Body of pancreas (tissue), 4 donors: ENCODE measurements around the gene HMG20A. TPM values are rescaled to one million over a fixed set of nuclear protein-coding genes. Genes with fewer than 3 reads are reported as not detected.
A peak's percentile ranks its signal among the peaks of the same experiment; 100 is the strongest.

Source experiments
- ATAC-seq: fragments of 150-250 bp; one replicate; pipeline ENCODE4 v1.9.1; 2016
- DNase-seq, 4 donors: peaks; one replicate each; pipeline ENCODE4 v3.0.0-alpha.2; 2019
- H3K27ac ChIP-seq, 4 donors: fragments of 200-600 bp; sonication (generic); 1 replicate in 3 of 4; 2 replicates in 1 of 4; pipeline versions ENCODE4 v1.5.1 to v1.6.1; 2016 to 2019; ENCODE audit warnings: mild to moderate bottlenecking in 1 of 4, mixed read lengths in 1 of 4, moderate library complexity in 1 of 4
- H3K27me3 ChIP-seq, 2 donors: fragments of 200-600 bp; sonication (generic); one replicate each; pipeline ENCODE4 v1.6.0; 2016; ENCODE audit warnings: mild to moderate bottlenecking in 1 of 2
- H3K36me3 ChIP-seq, 2 donors: fragments of 200-600 bp; sonication (generic); replicated peaks in 1 of 2; 2 replicates each; pipeline ENCODE4 v1.5.1; 2016; ENCODE audit warnings: low read depth in 2 of 2; ENCODE audit not compliant: insufficient read depth in 1 of 2
- H3K4me1 ChIP-seq: fragments of 200-600 bp; sonication (generic); one replicate; pipeline ENCODE4 v1.6.0; 2016
- H3K4me3 ChIP-seq, 2 donors: fragments of 200-600 bp; sonication (generic); 1 replicate in 1 of 2; 2 replicates in 1 of 2; pipeline ENCODE4 v1.5.1; 2016 to 2019
- H3K9me3 ChIP-seq, 3 donors: fragments of 200-600 bp; sonication (generic); 1 replicate in 2 of 3; 2 replicates in 1 of 3; pipeline ENCODE4 v1.5.1; 2016
- POLR2A ChIP-seq, 3 donors: fragments of 450-650 bp; IDR thresholded peaks; one replicate each; pipeline ENCODE4 v1.6.1; 2016; ENCODE audit warnings: antibody characterized with exemption in 3 of 3, mild to moderate bottlenecking in 2 of 3
- WGBS, 2 donors: methylation state at CpG; one replicate each; pipeline ENCODE4 v1.1.5; 2017; 5-methylcytosine and 5-hydroxymethylcytosine counted together
- intact Hi-C: fragments of 100-400 bp; cut with DNase I; formaldehyde crosslinking; loops from one replicate; pipeline ENCODE4 v1.15.1; 2023
- total RNA-seq, 2 donors: library from RNA; depleted of rRNA; stranded (reverse); fragments of >200 nt; gene quantifications; one replicate each; pipeline ENCODE4 v1.1.0, GENCODE V29; 2016
- TF ChIP-seq, protein P1 (sequence below), 7 experiments: fragments of 450-650 bp in 4 of 7; fragments of 200-600 bp in 3 of 7; sonication (generic) in 3 of 7; IDR thresholded peaks; one replicate each; pipeline ENCODE4 v1.5.1; 2016 to 2019; ENCODE audit warnings: antibody characterized with exemption in 7 of 7

The HMG20A gene
- total RNA-seq, 2 donors from 2014 or later = 21.8 to 59.0 TPM

GRCh38 chr15:77495838-77496596 is 75.3 kb downstream of the HMG20A start:
- Histone ChIP-seq H3K9me3 (no peaks in the 10 kb centered on the region), H3K4me1 (peaks cover 33% of the 10 kb centered on the region), H3K27ac (peak overlapping the region; percentile 6 to 80 (median 72)), H3K27me3 (no peaks in the 10 kb centered on the region), H3K36me3 (no peaks in the 10 kb centered on the region), H3K4me3 (no peak overlapping the region)
- no peak for ATAC-seq
- DNase-seq = peak in 1 of 4 donors; percentile 10
- TF ChIP-seq POLR2A (IDR thresholded peaks at IDR 0.05) = no peak
- TF ChIP-seq, protein P1, sequence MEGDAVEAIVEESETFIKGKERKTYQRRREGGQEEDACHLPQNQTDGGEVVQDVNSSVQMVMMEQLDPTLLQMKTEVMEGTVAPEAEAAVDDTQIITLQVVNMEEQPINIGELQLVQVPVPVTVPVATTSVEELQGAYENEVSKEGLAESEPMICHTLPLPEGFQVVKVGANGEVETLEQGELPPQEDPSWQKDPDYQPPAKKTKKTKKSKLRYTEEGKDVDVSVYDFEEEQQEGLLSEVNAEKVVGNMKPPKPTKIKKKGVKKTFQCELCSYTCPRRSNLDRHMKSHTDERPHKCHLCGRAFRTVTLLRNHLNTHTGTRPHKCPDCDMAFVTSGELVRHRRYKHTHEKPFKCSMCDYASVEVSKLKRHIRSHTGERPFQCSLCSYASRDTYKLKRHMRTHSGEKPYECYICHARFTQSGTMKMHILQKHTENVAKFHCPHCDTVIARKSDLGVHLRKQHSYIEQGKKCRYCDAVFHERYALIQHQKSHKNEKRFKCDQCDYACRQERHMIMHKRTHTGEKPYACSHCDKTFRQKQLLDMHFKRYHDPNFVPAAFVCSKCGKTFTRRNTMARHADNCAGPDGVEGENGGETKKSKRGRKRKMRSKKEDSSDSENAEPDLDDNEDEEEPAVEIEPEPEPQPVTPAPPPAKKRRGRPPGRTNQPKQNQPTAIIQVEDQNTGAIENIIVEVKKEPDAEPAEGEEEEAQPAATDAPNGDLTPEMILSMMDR (IDR thresholded peaks at IDR 0.05) = no peak
- 61 to 69% methylated on average over 9 to 10 of the region's 10 CpGs for WGBS, 2 donors
- intact Hi-C loops = no loop called here

GRCh38 chr15:77496715-77497109 is 76.0 kb downstream of the HMG20A start:
- no peaks in the 10 kb centered on the region for H3K27me3 ChIP-seq
- no peaks in the 10 kb centered on the region for H3K36me3 ChIP-seq
- WGBS, 2 donors = 30 to 34% methylated on average over 13 to 16 of the region's 16 CpGs
- DNase-seq = peak; percentile 79 to 82 (median 80)
- peak; percentile 73 for ATAC-seq
- H3K4me1 ChIP-seq = peaks cover 33% of the 10 kb centered on the region
- TF ChIP-seq POLR2A (IDR thresholded peaks at IDR 0.05) = no peak
- TF ChIP-seq, protein P1 (IDR thresholded peaks at IDR 0.05) = peak; percentile 60 to 89 (median 80)
- intact Hi-C loops = no loop called here
- H3K4me3 ChIP-seq = no peak overlapping the region
- H3K9me3 ChIP-seq = no peaks in the 10 kb centered on the region
- H3K27ac ChIP-seq = peak overlapping the region; percentile 11 to 80 (median 72)

- ATAC-seq (peak; percentile 75), DNase-seq (peak; percentile 69 to 86 (median 80))
- no peak overlapping the region for H3K4me3 ChIP-seq
- no peaks in the 10 kb centered on the region for H3K36me3 ChIP-seq
- no peaks in the 10 kb centered on the region for H3K27me3 ChIP-seq
- TF ChIP-seq, protein P1 (IDR thresholded peaks at IDR 0.05) = no peak
- no peak for TF ChIP-seq POLR2A (IDR thresholded peaks at IDR 0.05)
- H3K4me1 ChIP-seq = peaks cover 33% of the 10 kb centered on the region
- intact Hi-C loops = no loop called here
- H3K9me3 ChIP-seq = no peaks in the 10 kb centered on the region
- 4 to 8% methylated on average over 7 of the region's 7 CpGs for WGBS, 2 donors
- peak overlapping the region; percentile 11 to 80 (median 72) for H3K27ac ChIP-seq
Observed at GRCh38 chr15:77497110-77497737, 76.5 kb downstream of the HMG20A start.

- peak overlapping the region in 3 of 4 donors; percentile 38 to 80 (median 75) for H3K27ac ChIP-seq
- intact Hi-C loops = no loop called here
- peak in 2 of 4 donors; percentile 16 to 20 for DNase-seq
- H3K36me3 ChIP-seq = no peaks in the 10 kb centered on the region
- TF ChIP-seq, protein P1 (IDR thresholded peaks at IDR 0.05) = no peak
- no peak for TF ChIP-seq POLR2A (IDR thresholded peaks at IDR 0.05)
- no peaks in the 10 kb centered on the region for H3K27me3 ChIP-seq
- H3K9me3 ChIP-seq = no peaks in the 10 kb centered on the region
- H3K4me3 ChIP-seq = no peak overlapping the region
- 16 to 19% methylated on average over 6 of the region's 6 CpGs for WGBS, 2 donors
- ATAC-seq = peak; percentile 19
- H3K4me1 ChIP-seq = peaks cover 33% of the 10 kb centered on the region
Observed at GRCh38 chr15:77497942-77498361, 77.3 kb downstream of the HMG20A start.
